Activated T-helper 1 cell treated with Interleukin-2 at 50 U/mL for 16 hours (primary cell): ENCODE results near the gene ZDHHC18.
A peak's percentile ranks its signal among the peaks of the same experiment; 100 is the strongest.

Experiments
- DNase-seq: peaks from one replicate; pipeline ENCODE4 v3.0.0-alpha.2; 2020; ENCODE audit warnings: low read depth

Gene ZDHHC18

GRCh38 chr1:26826261-26827105 lies at the start of gene ZDHHC18:
Gene ZDHHC18 (plus strand): TSS chr1:26826688. CDS start chr1:26826805, 117 bp downstream.
- peak; percentile 69 for DNase-seq

GRCh38 chr1:26779098-26779668 lies 47.3 kb upstream of the ZDHHC18 start:
- no peak for DNase-seq

- no peak for DNase-seq
These were observed 46.0 kb upstream of the ZDHHC18 start for GRCh38 chr1:26780344-26780957.

- no peak for DNase-seq
These were observed 45.2 kb upstream of the ZDHHC18 start for GRCh38 chr1:26781206-26781825.

GRCh38 chr1:26782521-26783212 lies 43.8 kb upstream of the ZDHHC18 start:
- no peak for DNase-seq

- DNase-seq, result no peak
These were observed 42.9 kb upstream of the ZDHHC18 start for GRCh38 chr1:26783646-26784022.

GRCh38 chr1:26784023-26784871 lies 42.2 kb upstream of the ZDHHC18 start:
- no peak for DNase-seq

GRCh38 chr1:26784886-26785285 lies 41.6 kb upstream of the ZDHHC18 start:
- DNase-seq, result no peak

GRCh38 chr1:26785611-26786436 lies 40.7 kb upstream of the ZDHHC18 start:
- no peak for DNase-seq

- DNase-seq, result no peak
These were observed 39.8 kb upstream of the ZDHHC18 start for GRCh38 chr1:26786437-26787380.

- peak; percentile 43 for DNase-seq
These were observed 39.1 kb upstream of the ZDHHC18 start for GRCh38 chr1:26787381-26787705.

GRCh38 chr1:26787706-26788514 lies 38.6 kb upstream of the ZDHHC18 start, which contains the start of gene PIGV:
Gene PIGV (plus strand): TSS chr1:26787950. CDS start chr1:26790816, 2,866 bp downstream.
- peak; percentile 85 for DNase-seq

- DNase-seq, result no peak
These were observed 38.0 kb upstream of the ZDHHC18 start for GRCh38 chr1:26788515-26788785.

GRCh38 chr1:26788836-26789611 lies 37.5 kb upstream of the ZDHHC18 start:
- peak; percentile 74 for DNase-seq

- no peak for DNase-seq
These were observed 36.9 kb upstream of the ZDHHC18 start for GRCh38 chr1:26789612-26789865.

GRCh38 chr1:26789931-26790330 lies 36.6 kb upstream of the ZDHHC18 start:
- DNase-seq, result no peak

GRCh38 chr1:26790551-26790953 lies 35.9 kb upstream of the ZDHHC18 start:
- no peak for DNase-seq

- no peak for DNase-seq
These were observed 35.3 kb upstream of the ZDHHC18 start for GRCh38 chr1:26791148-26791547.
